Trophoblast cell (in vitro differentiated cells and primary cell): Measurements from ENCODE around the gene KLHL26.
A peak's percentile ranks its signal among the peaks of the same experiment; 100 is the strongest.
"Not testable (repeated sequence)": the region's sequence is repeated elsewhere in the genome, so short reads cannot be mapped to it uniquely, and the experiment has no call there.

Experiments used
- DNase-seq, 2 donors: peaks; one replicate each; pipeline ENCODE4 v3.0.0-alpha.2; 2016
- H2AFZ ChIP-seq: 2 replicates; pipeline ENCODE4 v1.6.1; 2013; ENCODE audit warnings: low read length, moderate library complexity, mild to moderate bottlenecking; ENCODE audit not compliant: insufficient read depth, poor library complexity
- H2AK5ac ChIP-seq: 2 replicates; pipeline ENCODE4 v1.6.1; 2013; ENCODE audit warnings: mild to moderate bottlenecking, low read length
- H2BK120ac ChIP-seq: 2 replicates; pipeline ENCODE4 v1.6.1; 2013; ENCODE audit warnings: low read length, mild to moderate bottlenecking, moderate library complexity; ENCODE audit not compliant: insufficient read depth, poor library complexity
- H2BK12ac ChIP-seq: 2 replicates; pipeline ENCODE4 v1.6.1; 2013; ENCODE audit warnings: mild to moderate bottlenecking, low read length, moderate library complexity
- H2BK5ac ChIP-seq: 2 replicates; pipeline ENCODE4 v1.6.1; 2013; ENCODE audit warnings: low read length, low read depth, moderate library complexity, mild to moderate bottlenecking; ENCODE audit not compliant: poor library complexity
- H3K14ac ChIP-seq: 2 replicates; pipeline ENCODE4 v1.6.1; 2013; ENCODE audit warnings: mild to moderate bottlenecking, low read length
- H3K18ac ChIP-seq: 2 replicates; pipeline ENCODE4 v1.6.1; 2013; ENCODE audit warnings: mild to moderate bottlenecking, low read length
- H3K23ac ChIP-seq: 2 replicates; pipeline ENCODE4 v1.6.1; 2013; ENCODE audit warnings: low read length
- H3K27ac ChIP-seq: 2 replicates; pipeline ENCODE4 v1.5.1; 2013; ENCODE audit warnings: low read depth, mild to moderate bottlenecking, inconsistent platforms, low read length, moderate library complexity
- H3K27me3 ChIP-seq: 2 replicates; pipeline ENCODE4 v1.6.1; 2013; ENCODE audit warnings: inconsistent platforms, mild to moderate bottlenecking, low read length, moderate library complexity; ENCODE audit not compliant: insufficient read depth
- H3K36me3 ChIP-seq, 2 experiments: 1 replicate in 1 of 2; 2 replicates in 1 of 2; pipeline ENCODE4 v1.6.1; 2013; ENCODE audit warnings: low read length in 2 of 2, mild to moderate bottlenecking in 2 of 2, moderate library complexity in 1 of 2; ENCODE audit not compliant: insufficient read depth in 2 of 2, control insufficient read depth in 1 of 2
- H3K4ac ChIP-seq: 2 replicates; pipeline ENCODE4 v1.6.1; 2013; ENCODE audit warnings: low read depth, mild to moderate bottlenecking, low read length, moderate library complexity
- H3K4me1 ChIP-seq, 2 experiments: 1 replicate in 1 of 2; 2 replicates in 1 of 2; pipeline ENCODE4 v1.6.1; 2013; ENCODE audit warnings: low read length in 2 of 2, mild to moderate bottlenecking in 2 of 2, moderate library complexity in 1 of 2; ENCODE audit not compliant: insufficient read depth in 2 of 2, control insufficient read depth in 1 of 2
- H3K4me2 ChIP-seq: 2 replicates; pipeline ENCODE4 v1.6.1; 2013; ENCODE audit warnings: inconsistent platforms, mild to moderate bottlenecking, low read length, moderate library complexity
- H3K4me3 ChIP-seq: 2 replicates; pipeline ENCODE4 v1.5.1; 2013; ENCODE audit warnings: mild to moderate bottlenecking, low read depth, low read length, inconsistent platforms
- H3K79me1 ChIP-seq: one replicate; pipeline ENCODE4 v1.6.1; 2013; ENCODE audit warnings: low read length
- H3K79me2 ChIP-seq: 2 replicates; pipeline ENCODE4 v1.6.1; 2013; ENCODE audit warnings: low read length, mild to moderate bottlenecking; ENCODE audit not compliant: control insufficient read depth, insufficient read depth, poor library complexity
- H3K9ac ChIP-seq: 2 replicates; pipeline ENCODE4 v1.6.1; 2013; ENCODE audit warnings: mild to moderate bottlenecking, low read length
- H3K9me3 ChIP-seq: 2 replicates; pipeline ENCODE4 v1.6.1; 2013; ENCODE audit warnings: low read depth, mild to moderate bottlenecking, control low read depth, inconsistent platforms, low read length; ENCODE audit not compliant: insufficient read depth
- H4K12ac ChIP-seq: 2 replicates; pipeline ENCODE4 v1.6.1; 2013; ENCODE audit warnings: low read depth, mild to moderate bottlenecking, low read length, moderate library complexity
- H4K8ac ChIP-seq: 2 replicates; pipeline ENCODE4 v1.6.1; 2013; ENCODE audit warnings: low read depth, mild to moderate bottlenecking, low read length, moderate library complexity
- H4K91ac ChIP-seq: one replicate; pipeline ENCODE4 v1.6.1; 2013; ENCODE audit warnings: low read depth, mild to moderate bottlenecking, low read length, moderate library complexity
- WGBS: extraction: QIAGEN DNeasy Blood & Tissue Kit; methylation state at CpG from one replicate; pipeline ENCODE4 v1.1.7; 2013; ENCODE audit warnings: missing lambda C conversion rate; ENCODE audit not compliant: insufficient read length, insufficient coverage; ENCODE audit errors: extremely low coverage; 5-methylcytosine and 5-hydroxymethylcytosine counted together

Gene KLHL26

DNA sequence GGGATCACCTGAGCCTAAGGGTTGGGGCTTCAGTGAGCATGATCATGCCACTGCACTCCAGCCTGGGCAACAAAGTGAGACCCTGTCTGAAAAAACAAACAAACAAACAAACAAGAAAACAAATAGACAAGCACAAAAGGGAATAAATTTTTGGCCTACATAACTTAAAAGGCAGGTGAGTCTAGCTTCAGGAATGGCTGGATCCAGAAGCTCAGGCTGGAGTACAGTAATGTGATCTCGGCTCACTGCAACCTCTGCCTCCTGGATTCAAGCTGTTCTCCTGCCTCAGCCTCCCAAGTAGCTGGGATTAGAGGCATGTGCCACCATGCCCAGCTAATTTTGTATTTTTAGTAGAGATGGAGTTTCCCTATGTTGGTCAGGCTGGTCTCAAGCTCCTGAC is 43.3 kb downstream of the KLHL26 start:
- H2AFZ ChIP-seq, H2BK120ac ChIP-seq, H3K9me3 ChIP-seq, H3K14ac ChIP-seq, H4K12ac ChIP-seq, DNase-seq, H3K4me2 ChIP-seq, H3K79me1 ChIP-seq, H2BK5ac ChIP-seq, H3K79me2 ChIP-seq, H3K9ac ChIP-seq, H3K18ac ChIP-seq, H3K4ac ChIP-seq, H4K91ac ChIP-seq, H2BK12ac ChIP-seq, H3K36me3 ChIP-seq, H3K4me3 ChIP-seq, H3K27ac ChIP-seq, H4K8ac ChIP-seq, H3K23ac ChIP-seq, H2AK5ac ChIP-seq, H3K27me3 ChIP-seq: not testable (repeated sequence)
- peaks cover 11 to 20% of the 10 kb centered on the region in 2 experiments for H3K4me1 ChIP-seq
- WGBS, result no CpG with 5 or more reads among the region's 1 CpG

DNA sequence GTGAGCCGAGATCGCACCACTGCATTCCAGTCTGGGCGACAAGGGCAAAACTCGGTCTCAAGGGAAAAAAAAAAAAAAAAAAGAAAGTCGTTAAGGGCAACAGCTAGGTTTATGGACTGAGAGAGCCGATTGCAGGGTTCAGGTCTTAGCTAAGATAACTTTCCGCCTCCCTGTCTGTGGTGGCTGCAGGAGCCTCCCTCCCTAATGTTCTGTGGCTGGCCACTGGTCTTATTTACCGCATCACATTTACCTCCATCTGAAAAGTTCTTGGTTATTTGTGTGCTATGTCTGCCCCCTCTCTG is 45.9 kb downstream of the KLHL26 start:
- peak overlapping the region; percentile 85 for H2AFZ ChIP-seq
- H3K4me3 ChIP-seq, result no peak overlapping the region
- peak overlapping the region; percentile 94 for H3K18ac ChIP-seq
- H2BK12ac ChIP-seq, result peak overlapping the region; percentile 56
- peaks cover 2% of the 10 kb centered on the region for H3K79me2 ChIP-seq
- no peak overlapping the region for H3K27ac ChIP-seq
- DNase-seq, result no peak
- H3K23ac ChIP-seq, result no peak overlapping the region
- H2BK120ac ChIP-seq, result peak overlapping the region; percentile 47
- peak overlapping the region; percentile 94 for H3K4ac ChIP-seq
- H3K36me3 ChIP-seq, result no peaks in the 10 kb centered on the region
- peak overlapping the region; percentile 87 for H2AK5ac ChIP-seq
- no CpG with 5 or more reads among the region's 8 CpGs for WGBS
- peak overlapping the region; percentile 79 for H3K9ac ChIP-seq
- H2BK5ac ChIP-seq, result peak overlapping the region; percentile 33
- H3K14ac ChIP-seq, result peak overlapping the region; percentile 97
- H4K91ac ChIP-seq, result peak overlapping the region; percentile 97
- peak overlapping the region; percentile 98 for H4K8ac ChIP-seq
- no peaks in the 10 kb centered on the region for H3K27me3 ChIP-seq
- H3K9me3 ChIP-seq, result no peaks in the 10 kb centered on the region
- peak overlapping the region; percentile 65 for H3K4me2 ChIP-seq
- peaks cover 7% of the 10 kb centered on the region for H3K79me1 ChIP-seq
- peak overlapping the region; percentile 98 for H4K12ac ChIP-seq
- H3K4me1 ChIP-seq, result peaks cover 9 to 17% of the 10 kb centered on the region in 2 experiments

DNA sequence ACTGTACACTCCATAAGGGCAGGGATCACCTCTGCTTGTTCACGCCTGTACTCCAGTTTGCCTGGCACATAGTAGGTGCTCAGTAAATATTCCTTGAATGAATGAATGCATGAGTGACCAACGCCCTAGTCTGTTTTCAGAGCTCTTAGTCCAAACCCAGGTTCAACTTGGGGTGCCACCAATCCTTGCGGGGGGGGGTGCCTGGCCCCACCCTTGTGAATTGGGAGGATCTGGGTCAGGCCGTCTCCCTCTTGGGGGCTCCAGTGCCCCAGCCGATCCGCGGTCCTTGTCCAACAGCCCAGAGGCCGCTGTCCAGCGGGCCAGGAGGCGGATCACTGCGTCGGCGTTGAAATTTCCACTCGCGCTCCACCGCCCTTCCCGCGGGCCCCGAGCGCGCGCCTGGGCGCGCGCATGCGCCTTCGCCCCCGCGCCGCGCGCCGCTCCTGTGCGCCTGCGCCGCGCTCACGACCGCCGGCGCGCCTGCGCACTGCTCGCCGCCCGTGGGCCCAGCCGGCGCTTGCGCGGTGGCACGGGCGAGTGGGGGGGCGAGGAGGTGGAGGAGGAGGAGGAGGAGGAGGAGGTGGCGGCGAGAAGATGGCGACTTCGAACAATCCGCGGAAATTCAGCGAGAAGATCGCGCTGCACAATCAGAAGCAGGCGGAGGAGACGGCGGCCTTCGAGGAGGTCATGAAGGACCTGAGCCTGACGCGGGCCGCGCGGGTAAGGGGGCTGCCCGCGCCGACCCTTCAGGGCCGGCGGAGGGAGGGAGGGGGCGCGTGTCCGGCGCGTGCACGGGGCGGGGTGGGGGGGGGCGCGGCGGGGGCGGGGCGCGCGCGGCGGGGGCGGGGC is 46.5 kb downstream of the KLHL26 start, which contains the start of gene CRTC1:
Gene CRTC1 (plus strand): TSS at position 572 of the 849 bp plus-strand sequence. CDS start 23 bp downstream, at position 595.
- peak; percentile 71 to 93 for DNase-seq
- H2BK120ac ChIP-seq, result peak within 1 kb of the TSS; percentile 85
- H3K23ac ChIP-seq, result no peak within 1 kb of the TSS
- peak within 1 kb of the TSS; percentile 94 for H3K18ac ChIP-seq
- H3K4me1 ChIP-seq, result peaks cover 9 to 13% of the 10 kb centered on the region in 2 experiments
- no peaks in the 10 kb centered on the region for H3K36me3 ChIP-seq
- peak within 1 kb of the TSS; percentile 84 for H3K9ac ChIP-seq
- peak within 1 kb of the TSS; percentile 94 for H3K4ac ChIP-seq
- H2AFZ ChIP-seq, result peak within 1 kb of the TSS; percentile 85
- peak within 1 kb of the TSS; percentile 77 for H3K4me2 ChIP-seq
- peak within 1 kb of the TSS; percentile 20 for H3K27ac ChIP-seq
- H4K12ac ChIP-seq, result peak within 1 kb of the TSS; percentile 98
- no peaks in the 10 kb centered on the region for H3K27me3 ChIP-seq
- H3K79me2 ChIP-seq, result peaks cover 2% of the 10 kb centered on the region
- peak within 1 kb of the TSS; percentile 93 for H2BK5ac ChIP-seq
- H3K79me1 ChIP-seq, result peaks cover 7% of the 10 kb centered on the region
- H3K4me3 ChIP-seq, result peak within 1 kb of the TSS; percentile 94
- peak within 1 kb of the TSS; percentile 63 for H2BK12ac ChIP-seq
- peak within 1 kb of the TSS; percentile 97 for H3K14ac ChIP-seq
- no CpG with 5 or more reads among the region's 93 CpGs for WGBS
- H4K91ac ChIP-seq, result peak within 1 kb of the TSS; percentile 97
- H2AK5ac ChIP-seq, result peak within 1 kb of the TSS; percentile 87
- no peaks in the 10 kb centered on the region for H3K9me3 ChIP-seq
- H4K8ac ChIP-seq, result peak within 1 kb of the TSS; percentile 98

DNA sequence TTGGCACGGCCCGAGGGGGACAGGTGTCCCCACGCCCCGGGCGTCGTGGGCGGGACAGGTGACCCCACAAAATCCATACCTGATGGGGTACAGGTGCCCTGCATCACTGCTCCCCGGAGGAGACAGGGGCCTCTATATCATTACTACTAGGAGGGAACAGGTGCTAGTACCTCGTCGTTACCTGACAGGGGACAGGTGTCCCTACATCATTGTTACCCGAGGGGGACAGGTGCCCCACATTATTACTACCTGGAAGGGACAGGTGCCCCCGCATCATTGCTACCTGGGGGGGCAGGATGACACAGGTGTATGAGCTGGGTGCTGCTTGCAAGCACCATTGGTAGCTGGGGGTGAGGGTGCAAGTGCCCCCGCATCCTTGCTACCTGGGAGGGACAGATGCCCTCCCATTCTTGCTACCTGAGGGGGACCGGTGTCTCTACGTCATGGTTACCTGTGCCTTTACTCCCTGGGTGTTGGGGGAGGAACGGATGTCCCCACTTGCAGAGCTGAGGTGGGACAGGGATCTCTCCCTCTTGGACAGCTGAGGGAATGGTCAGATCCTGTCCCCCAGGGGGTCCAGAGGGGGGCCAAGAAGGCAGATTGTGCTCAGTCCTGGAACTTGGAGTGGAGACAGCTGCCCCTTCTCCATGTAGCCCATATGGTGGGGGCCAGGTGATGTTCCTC is 47.3 kb downstream of the KLHL26 start:
- Histone ChIP-seq H2AK5ac (peak overlapping the region; percentile 17), H3K27me3 (no peaks in the 10 kb centered on the region), H2BK12ac (no peak overlapping the region), H3K4me1 (peaks cover 9 to 11% of the 10 kb centered on the region in 2 experiments), H3K18ac (peak overlapping the region; percentile 10), H3K14ac (no peak overlapping the region), H3K4ac (peak overlapping the region; percentile 9), H3K36me3 (no peaks in the 10 kb centered on the region), H3K27ac (no peak overlapping the region), H3K9me3 (no peaks in the 10 kb centered on the region), H4K91ac (no peak overlapping the region), H3K9ac (no peak overlapping the region), H3K79me1 (peaks cover 7% of the 10 kb centered on the region), H4K12ac (no peak overlapping the region), H3K23ac (no peak overlapping the region), H3K79me2 (peaks cover 2% of the 10 kb centered on the region), H4K8ac (peak overlapping the region; percentile 15), H3K4me2 (peak overlapping the region; percentile 77), H3K4me3 (peak overlapping the region; percentile 63), H2BK120ac (no peak overlapping the region), H2AFZ (no peak overlapping the region), H2BK5ac (no peak overlapping the region)
- no CpG with 5 or more reads among the region's 16 CpGs for WGBS
- no peak for DNase-seq
